Measurements from ENCODE around the gene CCDC69.
"Not testable (repeated sequence)": the region's sequence is repeated elsewhere in the genome, so short reads cannot be mapped to it uniquely, and the experiment has no call there.

CCDC69 gene

GRCh38 chr5:151186538-151186937, 37.4 kb downstream of the CCDC69 start:
- no peak for DNase-seq

GRCh38 chr5:151186052-151186451, 37.8 kb downstream of the CCDC69 start:
- DNase-seq: no peak

GRCh38 chr5:151184316-151185042, 39.4 kb downstream of the CCDC69 start:
- no peak for DNase-seq

- DNase-seq: no peak
Observed at GRCh38 chr5:151183456-151184245, 40.2 kb downstream of the CCDC69 start.

GRCh38 chr5:151182976-151183375, 40.9 kb downstream of the CCDC69 start:
- no peak for DNase-seq

- DNase-seq: no peak
Observed at GRCh38 chr5:151182524-151182900, 41.4 kb downstream of the CCDC69 start.

- no peak for DNase-seq
Observed at GRCh38 chr5:151181818-151182523, 41.9 kb downstream of the CCDC69 start.

GRCh38 chr5:151180291-151180690, 43.6 kb downstream of the CCDC69 start:
- no peak for DNase-seq

GRCh38 chr5:151179489-151179840, 44.4 kb downstream of the CCDC69 start:
- no peak for DNase-seq

GRCh38 chr5:151178777-151179488, 45.0 kb downstream of the CCDC69 start:
- DNase-seq: no peak

GRCh38 chr5:151178372-151178771, 45.5 kb downstream of the CCDC69 start:
- no peak for DNase-seq

GRCh38 chr5:151176268-151176667, 47.6 kb downstream of the CCDC69 start:
- not testable (repeated sequence) for DNase-seq

- DNase-seq: no peak
Observed at GRCh38 chr5:151174612-151175101, 49.2 kb downstream of the CCDC69 start.

GRCh38 chr5:151173711-151174611, 49.9 kb downstream of the CCDC69 start:
- DNase-seq: no peak

- no peak for DNase-seq
Observed at GRCh38 chr5:151171529-151171928, 52.4 kb downstream of the CCDC69 start.

GRCh38 chr5:151168602-151169344, 55.1 kb downstream of the CCDC69 start:
- DNase-seq: no peak

- DNase-seq: no peak
Observed at GRCh38 chr5:151167022-151167421, 56.9 kb downstream of the CCDC69 start.

GRCh38 chr5:151164687-151165392, 59.1 kb downstream of the CCDC69 start:
- peak in 1 of 2 experiments; percentile 68 for DNase-seq

GRCh38 chr5:151162776-151163175, 61.1 kb downstream of the CCDC69 start:
- no peak for DNase-seq

GRCh38 chr5:151159649-151160373, 64.1 kb downstream of the CCDC69 start:
- no peak for DNase-seq
